ENCODE measurements around the gene NR5A1.

GRCh38 chr9:124555043-124555442 lies 47.8 kb upstream of the NR5A1 start:
- TF ChIP-seq YY1 (IDR thresholded peaks at IDR 0.05; ENCODE audit: insufficient read depth, insufficient read length) (no peak), ZNF274 (IDR thresholded peaks at IDR 0.05; ENCODE audit: low read depth, low read length) (no peak)

Data from NT2/D1 (cell line).